Subcutaneous adipose tissue (tissue), 4 donors: Measurements from ENCODE around the gene CLIC5. TPM values are rescaled to one million over a fixed set of nuclear protein-coding genes. Genes with fewer than 3 reads are reported as not detected.

Source experiments
- CTCF ChIP-seq: fragments of 450-650 bp; IDR thresholded peaks from one replicate; pipeline ENCODE4 v1.5.1; 2016; ENCODE audit warnings: low read depth, mild to moderate bottlenecking, control low read depth, antibody characterized with exemption, moderate library complexity
- total RNA-seq, 4 donors: library from RNA; depleted of rRNA; stranded (reverse); fragments of >200 nt; gene quantifications; one replicate each; pipeline ENCODE4 v1.1.0, GENCODE V29; 2016

CLIC5 gene
- total RNA-seq, 4 donors from 2014 or later: 2.0 to 15.2 (median 8.5) TPM

GRCh38 chr6:46022106-46022948 is 6.7 kb upstream of the CLIC5 start:
- no peak for TF ChIP-seq CTCF

GRCh38 chr6:46017726-46018125 is 2.1 kb upstream of the CLIC5 start:
- TF ChIP-seq CTCF: no peak

- TF ChIP-seq CTCF: no peak
Observed at GRCh38 chr6:46016063-46016608, 476 bp upstream of the CLIC5 start.

GRCh38 chr6:46014511-46015118 is 1.0 kb downstream of the CLIC5 start:
- no peak for TF ChIP-seq CTCF

GRCh38 chr6:46014046-46014445 is 1.6 kb downstream of the CLIC5 start:
- TF ChIP-seq CTCF: no peak

- no peak for TF ChIP-seq CTCF
Observed at GRCh38 chr6:46013639-46014038, 2.0 kb downstream of the CLIC5 start.

GRCh38 chr6:46012834-46013233 is 2.8 kb downstream of the CLIC5 start:
- no peak for TF ChIP-seq CTCF
